K562 (cell line): ENCODE results near the gene CARD11. TPM values are rescaled to one million over a fixed set of nuclear protein-coding genes. Genes with fewer than 3 reads are reported as not detected.

Source experiments
- ATAC-seq: fragments of 200-7000 bp; cut with Tn5 transposase; 3 replicates; pipeline ENCODE4 v1.9.1; 2020; ENCODE audit warnings: moderate library complexity
- BruUV-seq: library from RNA; stranded (reverse); fragments of 400-500 nt; replicated peaks from 2 replicates; lab custom pipeline; 2021; lab: Mats Ljungman, UMichigan
- CTCF ChIA-PET: fragments of 300-600 bp; formaldehyde crosslinking; extraction: SDS; loops from one replicate; lab custom pipeline; 2021; ENCODE audit warnings: low intra/inter-chr PET ratio; lab: Yijun Ruan, JAX
- POLR2A ChIA-PET: fragments of 300-600, 350-650 bp; sonication (Branson Sonifier 250); formaldehyde crosslinking; extraction: SDS; loops from one replicate; lab custom pipeline; 2021; ENCODE audit warnings: antibody characterized with exemption, inconsistent platforms; lab: Yijun Ruan, JAX
- DNase-seq, 4 experiments: peaks; one replicate each; pipeline versions ENCODE4 v3.0.0 to v3.0.0-alpha.2; 2011 to 2018; ENCODE audit warnings: low spot score in 3 of 4, mixed read lengths in 3 of 4; ENCODE audit errors: extremely low read depth in 1 of 4
- FAIRE-seq: peaks from 2 replicates; lab custom pipeline; 2011; peaks lifted over from hg19 to GRCh38; lab: Jason Lieb, UNC
- H2AFZ ChIP-seq: 2 replicates; pipeline ENCODE4 v1.6.0; 2011; ENCODE audit warnings: low read depth, low read length, control low read depth, inconsistent platforms
- H3K27ac ChIP-seq: fragments of 200-600 bp; 3 replicates; pipeline ENCODE4 v1.8.0; 2011; ENCODE audit warnings: low read depth, mild to moderate bottlenecking, control low read depth, inconsistent platforms, low read length, moderate library complexity, mixed read lengths; ENCODE audit errors: extremely low read depth
- H3K27me3 ChIP-seq, 2 experiments: fragments of 300-600 bp in 1 of 2; 2 replicates in 1 of 2; 3 replicates in 1 of 2; pipeline versions ENCODE4 v1.6.0 to v1.8.0; 2011; ENCODE audit warnings: inconsistent platforms in 2 of 2, low read length in 2 of 2, mild to moderate bottlenecking in 1 of 2, mixed read lengths in 1 of 2, moderate library complexity in 1 of 2; ENCODE audit not compliant: control insufficient read depth in 2 of 2, insufficient read depth in 2 of 2
- H3K36me3 ChIP-seq: fragments of 300-600 bp; 3 replicates; pipeline ENCODE4 v1.8.0; 2011; ENCODE audit warnings: mild to moderate bottlenecking, low read length, inconsistent platforms; ENCODE audit not compliant: control insufficient read depth, insufficient read depth
- H3K4me1 ChIP-seq, 2 experiments: fragments of 200-600 bp in 1 of 2; replicated peaks in 1 of 2; 2 replicates in 1 of 2; 3 replicates in 1 of 2; pipeline versions ENCODE4 v1.5.1 to v1.8.0; 2011; ENCODE audit warnings: inconsistent platforms in 2 of 2, low read length in 2 of 2, mild to moderate bottlenecking in 1 of 2, mixed read lengths in 1 of 2, moderate library complexity in 1 of 2; ENCODE audit not compliant: control insufficient read depth in 2 of 2, insufficient read depth in 2 of 2
- H3K4me2 ChIP-seq: 2 replicates; pipeline ENCODE4 v1.6.1; 2011; ENCODE audit warnings: low read length, control low read depth, inconsistent platforms, mixed read lengths; ENCODE audit not compliant: insufficient read depth
- H3K4me3 ChIP-seq: fragments of 200-600 bp; sonication (generic), shearing (Covaris generic); 2 replicates; pipeline ENCODE4 v1.5.1; 2016; ENCODE audit warnings: control low read depth, inconsistent platforms
- H3K79me2 ChIP-seq: fragments of 200-600 bp; 3 replicates; pipeline ENCODE4 v1.8.0; 2011; ENCODE audit warnings: low read length, inconsistent platforms; ENCODE audit not compliant: control insufficient read depth, insufficient read depth
- H3K9ac ChIP-seq, 2 experiments: 2 replicates each; pipeline versions ENCODE4 v1.6.0 to v1.6.1; 2011; ENCODE audit warnings: low read depth in 2 of 2, low read length in 2 of 2, control low read depth in 1 of 2, inconsistent platforms in 1 of 2, mild to moderate bottlenecking in 1 of 2, mixed read lengths in 1 of 2; ENCODE audit not compliant: insufficient read depth in 1 of 2
- H3K9me1 ChIP-seq: one replicate; pipeline ENCODE4 v1.6.0; 2011; ENCODE audit warnings: inconsistent platforms, mild to moderate bottlenecking, low read length, moderate library complexity; ENCODE audit not compliant: control insufficient read depth, insufficient read depth
- H3K9me3 ChIP-seq: replicated peaks from 2 replicates; pipeline ENCODE4 v1.5.1; 2011; ENCODE audit warnings: low read depth, low read length, inconsistent platforms; ENCODE audit not compliant: control insufficient read depth, insufficient read depth
- H4K20me1 ChIP-seq: replicated peaks from 2 replicates; pipeline ENCODE4 v1.6.1; 2011; ENCODE audit warnings: low read length, inconsistent platforms, mixed read lengths; ENCODE audit not compliant: control insufficient read depth, insufficient read depth
- CHD4 ChIP-seq: fragments of 200-600 bp; sonication (generic); IDR thresholded peaks from 3 replicates; pipeline ENCODE4 v1.6.1; 2012; ENCODE audit warnings: low read depth, mild to moderate bottlenecking, mixed read lengths, low read length, inconsistent platforms; ENCODE audit not compliant: insufficient read depth, insufficient replicate concordance, poor library complexity, severe bottlenecking
- CREB1 ChIP-seq, 2 experiments: sonication (generic) in 1 of 2; formaldehyde crosslinking in 1 of 2; IDR thresholded peaks; 2 replicates each; pipeline versions ENCODE4 v1.6.1 to v1.8.0; 2012 to 2022; ENCODE audit warnings: inconsistent platforms in 1 of 2, mild to moderate bottlenecking in 1 of 2, missing genetic modification reagents in 1 of 2, moderate library complexity in 1 of 2
- FOXA1 ChIP-seq: fragments of 450-650 bp; IDR thresholded peaks from 2 replicates; pipeline ENCODE4 v1.6.1; 2016; ENCODE audit warnings: mild to moderate bottlenecking, borderline replicate concordance
- KDM1A ChIP-seq, 2 experiments: fragments of 450-650 bp; IDR thresholded peaks; 2 replicates each; pipeline ENCODE4 v1.6.1; 2016; ENCODE audit warnings: mild to moderate bottlenecking in 2 of 2
- MAFK ChIP-seq: IDR thresholded peaks from 2 replicates; pipeline ENCODE4 v1.6.1; 2011; ENCODE audit warnings: low read length, improper control_type of control experiment
- MTF1 ChIP-seq: fragments of 250-450 bp; sonication (Bioruptor Pico); IDR thresholded peaks from 2 replicates; pipeline ENCODE4 v1.9.0; 2021; ENCODE audit warnings: moderate library complexity, mild to moderate bottlenecking, inconsistent platforms, borderline replicate concordance
- PHF20 ChIP-seq: fragments of 450-650 bp; IDR thresholded peaks from 2 replicates; pipeline ENCODE4 v1.6.1; 2018; ENCODE audit not compliant: partially characterized antibody
- POLR3A ChIP-seq: IDR thresholded peaks from 2 replicates; pipeline ENCODE4 v1.6.1; 2011; ENCODE audit warnings: borderline replicate concordance, mild to moderate bottlenecking, moderate library complexity; ENCODE audit not compliant: insufficient read length, insufficient read depth; ENCODE audit errors: extremely low read depth
- ZBTB1 ChIP-seq: sonication (generic); formaldehyde crosslinking; IDR thresholded peaks from 2 replicates; pipeline ENCODE4 v1.8.1; 2023; ENCODE audit warnings: missing genetic modification reagents, low read depth, mild to moderate bottlenecking, borderline replicate concordance
- ZKSCAN3 ChIP-seq: fragments of 250-450 bp; sonication (Bioruptor Pico); IDR thresholded peaks from 2 replicates; pipeline ENCODE4 v1.4.0; 2020
- ZNF232 ChIP-seq: sonication (generic); formaldehyde crosslinking; IDR thresholded peaks from 2 replicates; pipeline ENCODE4 v1.8.0; 2022; ENCODE audit warnings: mild to moderate bottlenecking, missing genetic modification reagents
- ZNF280B ChIP-seq: fragments of 250-450 bp; sonication (Bioruptor Pico); IDR thresholded peaks from 2 replicates; pipeline ENCODE4 v1.5.1; 2021; ENCODE audit warnings: mild to moderate bottlenecking
- ZNF561 ChIP-seq: fragments of 450-650 bp; formaldehyde crosslinking; conservative IDR thresholded peaks from 2 replicates; pipeline ENCODE4 v1.4.0; 2020; ENCODE audit warnings: mild to moderate bottlenecking, moderate library complexity
- ZNF584 ChIP-seq: fragments of 200-800 bp; sonication (Bioruptor generic); IDR thresholded peaks from 2 replicates; pipeline ENCODE4 v1.6.1; 2016; ENCODE audit warnings: low read depth, mild to moderate bottlenecking, missing genetic modification characterization, missing compliant biosample characterization
- WGBS: fragments of 100-300 bp; shearing (Covaris generic); methylation state at CpG from one replicate; pipeline ENCODE4 v1.1.6; 2016; ENCODE audit warnings: low coverage, mixed read lengths; ENCODE audit not compliant: insufficient coverage; ENCODE audit errors: missing lambda C conversion rate; 5-methylcytosine and 5-hydroxymethylcytosine counted together
- in situ Hi-C: fragments of 300-500 bp; cut with MboI; formaldehyde crosslinking; loops from 4 replicates; pipeline ENCODE4 v1.15.0; 2018; ENCODE audit warnings: inconsistent platforms, mixed read lengths
- intact Hi-C: fragments of 100-400 bp; cut with micrococcal nuclease; formaldehyde crosslinking; loops from 2 replicates; pipeline ENCODE4 v1.14.2; 2022
- polyA plus RNA-seq, 8 experiments: library from polyadenylated mRNA; depleted of rRNA in 4 of 8; stranded (reverse) in 5 of 8; unstranded in 3 of 8; fragments of >200 nt; fragmentation: Nextera tagmentation in 2 of 8; fragmentation: Illumina TruSeq in 1 of 8; extraction: Ambion mirVana in 2 of 8; extraction: Trizol in 1 of 8; gene quantifications; 2 replicates each; pipeline versions ENCODE4 v1.2.1 to v1.2.3, GENCODE V29; 2011 to 2014; ENCODE audit warnings: inconsistent platforms in 1 of 8, missing spikeins in 1 of 8
- total RNA-seq, 7 experiments: library from RNA; depleted of rRNA in 6 of 7; stranded (reverse); fragments of >200 nt in 6 of 7; fragmentation: Illumina TruSeq in 2 of 7; extraction: Trizol in 2 of 7; gene quantifications; 2 replicates each; pipeline versions ENCODE4 v1.2.1 to v1.2.3, GENCODE V29; 2011 to 2021; ENCODE audit warnings: low replicate concordance in 1 of 7
- TF ChIP-seq, protein P1 (sequence below), 3 experiments: fragments of 200-800 bp in 1 of 3; sonication (Bioruptor generic) in 1 of 3; sonication (generic) in 1 of 3; formaldehyde crosslinking in 1 of 3; IDR thresholded peaks; 2 replicates each; pipeline versions ENCODE4 v1.6.1 to v1.8.0; 2016 to 2022; ENCODE audit warnings: mild to moderate bottlenecking in 2 of 3, missing compliant biosample characterization in 2 of 3, missing genetic modification characterization in 2 of 3, missing genetic modification reagents in 1 of 3

CARD11 gene
- total and polyA plus RNA-seq, 9 of the 15 experiments (the other 6 are each of a cell fraction or from before 2014, with no cell fraction given) = 0.07 to 12.8 (median 5.7) TPM

DNA sequence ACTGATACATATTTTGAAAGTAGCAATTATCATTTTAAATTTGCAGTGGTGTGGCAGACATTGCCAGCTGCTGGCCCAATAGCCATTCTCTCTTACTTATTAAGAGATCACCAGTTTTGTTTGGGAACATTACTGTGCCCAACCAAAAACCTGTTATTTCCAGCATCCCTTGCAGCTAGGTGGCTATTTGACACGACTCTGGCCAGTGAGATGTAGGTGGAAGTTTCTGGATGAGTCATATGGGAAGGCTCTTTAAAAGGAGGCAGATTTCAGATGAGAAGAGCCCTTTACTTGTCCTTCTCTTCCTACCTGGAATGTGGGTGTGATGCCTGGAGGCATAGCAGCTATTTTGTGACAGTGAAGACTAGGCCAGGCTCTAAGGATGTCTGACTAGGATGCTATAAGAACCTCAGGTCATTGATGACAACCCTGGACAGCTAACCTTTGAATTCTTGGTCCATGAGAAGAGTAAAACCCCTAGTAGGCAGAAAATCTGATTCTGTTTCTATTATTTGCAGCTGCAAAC lies 77.9 kb downstream of the CARD11 start (continued):
- peak in 1 of 2 experiments; percentile 64; a peak in 1 of 4 replicates for TF ChIP-seq KDM1A (IDR thresholded peaks at IDR 0.05)
- TF ChIP-seq, all 486 proteins: peak for 16

GRCh38 chr7:2965301-2965700 lies 78.4 kb downstream of the CARD11 start:
- POLR2A ChIA-PET = interaction anchor here (0.6 to 1.8 kb wide), 3 partner anchors 8 to 10 kb away, joined by 3 to 8 read pairs (median 4); no protein-coding TSS in a partner anchor
- H3K27ac ChIP-seq = no peak overlapping the region
- in situ Hi-C loops = no loop called here
- TF ChIP-seq ZNF280B (CRISPR knock-in tag) (no peak), CHD4 (no peak), ZNF561 (CRISPR knock-in tag) (no peak), POLR3A (no peak), MAFK (no peak), ZNF232 (no peak), PHF20 (no peak), ZNF584 (no peak), CREB1 (IDR thresholded peaks at IDR 0.05) (no peak), CREB1 (CRISPR knock-in tag; IDR thresholded peaks at IDR 0.05) (no peak), ZKSCAN3 (CRISPR knock-in tag) (no peak), FOXA1 (no peak), ZBTB1 (CRISPR knock-in tag) (no peak), MTF1 (no peak)
- TF ChIP-seq, protein P1, sequence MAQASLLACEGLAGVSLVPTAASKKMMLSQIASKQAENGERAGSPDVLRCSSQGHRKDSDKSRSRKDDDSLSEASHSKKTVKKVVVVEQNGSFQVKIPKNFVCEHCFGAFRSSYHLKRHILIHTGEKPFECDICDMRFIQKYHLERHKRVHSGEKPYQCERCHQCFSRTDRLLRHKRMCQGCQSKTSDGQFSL (CRISPR knock-in tag; IDR thresholded peaks at IDR 0.05) = no peak
- TF ChIP-seq, protein P1 (tag; IDR thresholded peaks at IDR 0.05) = no peak

More at GRCh38 chr7:2965301-2965700, 78.4 kb downstream of the CARD11 start:
- FAIRE-seq (no peak), DNase-seq (no peak), ATAC-seq (no peak)
- Histone ChIP-seq H3K9me3 (peaks cover 8% of the 10 kb centered on the region), H3K4me3 (no peak overlapping the region), H4K20me1 (no peaks in the 10 kb centered on the region), H2AFZ (no peak overlapping the region), H3K4me1 (peaks cover under 1 to 8% of the 10 kb centered on the region in 2 experiments; a peak in 3 of 5 replicates), H3K36me3 (no peaks in the 10 kb centered on the region), H3K79me2 (no peaks in the 10 kb centered on the region), H3K4me2 (no peak overlapping the region), H3K9me1 (no peaks in the 10 kb centered on the region), H3K9ac (no peak overlapping the region), H3K27me3 (no peaks in the 10 kb centered on the region)
- 67% methylated on average over 1 of the region's 1 CpG for WGBS
- no TSS peak for BruUV-seq
- intact Hi-C loops = no loop called here
- CTCF ChIA-PET = no interaction called here
